Thyroid gland (tissue), 4 donors: Measurements from ENCODE around the gene COL18A1. TPM values are rescaled to one million over a fixed set of nuclear protein-coding genes. Genes with fewer than 3 reads are reported as not detected.

Experiments used
- DNase-seq, 2 donors: peaks; one replicate each; pipeline ENCODE4 v3.0.0-alpha.2; 2019
- H3K27ac ChIP-seq, 3 donors: fragments of 200-600 bp; sonication (generic); 1 replicate in 2 of 3; 2 replicates in 1 of 3; pipeline ENCODE4 v1.5.1; 2016 to 2019; ENCODE audit warnings: mild to moderate bottlenecking in 1 of 3, moderate library complexity in 1 of 3
- H3K27me3 ChIP-seq: fragments of 200-600 bp; sonication (generic); one replicate; pipeline ENCODE4 v1.5.1; 2019
- H3K36me3 ChIP-seq, 2 donors: fragments of 200-600 bp; sonication (generic); one replicate each; pipeline ENCODE4 v1.5.1; 2016 to 2019
- H3K4me1 ChIP-seq, 2 donors: fragments of 200-600 bp; sonication (generic); one replicate each; pipeline ENCODE4 v1.5.1; 2017 to 2019
- H3K4me3 ChIP-seq, 3 donors: fragments of 200-600 bp; sonication (generic); replicated peaks in 1 of 3; 1 replicate in 2 of 3; 2 replicates in 1 of 3; pipeline ENCODE4 v1.5.1; 2016; ENCODE audit warnings: mild to moderate bottlenecking in 1 of 3
- H3K9me3 ChIP-seq: fragments of 200-600 bp; sonication (generic); one replicate; pipeline ENCODE4 v1.5.1; 2017
- POLR2A ChIP-seq, 2 donors: fragments of 450-650 bp; IDR thresholded peaks; one replicate each; pipeline ENCODE4 v1.6.1; 2017; ENCODE audit warnings: antibody characterized with exemption in 2 of 2, mild to moderate bottlenecking in 2 of 2, moderate library complexity in 1 of 2
- WGBS, 2 donors: methylation state at CpG; one replicate each; pipeline ENCODE4 v1.1.5; 2017; 5-methylcytosine and 5-hydroxymethylcytosine counted together
- intact Hi-C: fragments of 100-400 bp; cut with DNase I; formaldehyde crosslinking; loops from one replicate; pipeline ENCODE4 v1.15.1; 2023
- total RNA-seq, 4 donors: library from RNA; depleted of rRNA; stranded (reverse); fragments of >200 nt; gene quantifications; one replicate each; pipeline ENCODE4 v1.2.3, GENCODE V29; 2016
- TF ChIP-seq, protein P1 (sequence below), 6 experiments: fragments of 200-600 bp in 3 of 6; fragments of 450-650 bp in 3 of 6; sonication (generic) in 3 of 6; IDR thresholded peaks; one replicate each; pipeline ENCODE4 v1.5.1; 2016 to 2019; ENCODE audit warnings: antibody characterized with exemption in 6 of 6, mild to moderate bottlenecking in 2 of 6, inconsistent platforms in 1 of 6, moderate library complexity in 1 of 6

COL18A1 gene
- total RNA-seq, 4 donors from 2014 or later: 105 to 264 (median 238) TPM

GRCh38 chr21:45393021-45393420 is 11.9 kb upstream of the COL18A1 start:
- intact Hi-C loops: no loop called here
- DNase-seq: no peak
- TF ChIP-seq, protein P1, sequence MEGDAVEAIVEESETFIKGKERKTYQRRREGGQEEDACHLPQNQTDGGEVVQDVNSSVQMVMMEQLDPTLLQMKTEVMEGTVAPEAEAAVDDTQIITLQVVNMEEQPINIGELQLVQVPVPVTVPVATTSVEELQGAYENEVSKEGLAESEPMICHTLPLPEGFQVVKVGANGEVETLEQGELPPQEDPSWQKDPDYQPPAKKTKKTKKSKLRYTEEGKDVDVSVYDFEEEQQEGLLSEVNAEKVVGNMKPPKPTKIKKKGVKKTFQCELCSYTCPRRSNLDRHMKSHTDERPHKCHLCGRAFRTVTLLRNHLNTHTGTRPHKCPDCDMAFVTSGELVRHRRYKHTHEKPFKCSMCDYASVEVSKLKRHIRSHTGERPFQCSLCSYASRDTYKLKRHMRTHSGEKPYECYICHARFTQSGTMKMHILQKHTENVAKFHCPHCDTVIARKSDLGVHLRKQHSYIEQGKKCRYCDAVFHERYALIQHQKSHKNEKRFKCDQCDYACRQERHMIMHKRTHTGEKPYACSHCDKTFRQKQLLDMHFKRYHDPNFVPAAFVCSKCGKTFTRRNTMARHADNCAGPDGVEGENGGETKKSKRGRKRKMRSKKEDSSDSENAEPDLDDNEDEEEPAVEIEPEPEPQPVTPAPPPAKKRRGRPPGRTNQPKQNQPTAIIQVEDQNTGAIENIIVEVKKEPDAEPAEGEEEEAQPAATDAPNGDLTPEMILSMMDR (IDR thresholded peaks at IDR 0.05): no peak
- no peak for TF ChIP-seq POLR2A (IDR thresholded peaks at IDR 0.05)

DNA sequence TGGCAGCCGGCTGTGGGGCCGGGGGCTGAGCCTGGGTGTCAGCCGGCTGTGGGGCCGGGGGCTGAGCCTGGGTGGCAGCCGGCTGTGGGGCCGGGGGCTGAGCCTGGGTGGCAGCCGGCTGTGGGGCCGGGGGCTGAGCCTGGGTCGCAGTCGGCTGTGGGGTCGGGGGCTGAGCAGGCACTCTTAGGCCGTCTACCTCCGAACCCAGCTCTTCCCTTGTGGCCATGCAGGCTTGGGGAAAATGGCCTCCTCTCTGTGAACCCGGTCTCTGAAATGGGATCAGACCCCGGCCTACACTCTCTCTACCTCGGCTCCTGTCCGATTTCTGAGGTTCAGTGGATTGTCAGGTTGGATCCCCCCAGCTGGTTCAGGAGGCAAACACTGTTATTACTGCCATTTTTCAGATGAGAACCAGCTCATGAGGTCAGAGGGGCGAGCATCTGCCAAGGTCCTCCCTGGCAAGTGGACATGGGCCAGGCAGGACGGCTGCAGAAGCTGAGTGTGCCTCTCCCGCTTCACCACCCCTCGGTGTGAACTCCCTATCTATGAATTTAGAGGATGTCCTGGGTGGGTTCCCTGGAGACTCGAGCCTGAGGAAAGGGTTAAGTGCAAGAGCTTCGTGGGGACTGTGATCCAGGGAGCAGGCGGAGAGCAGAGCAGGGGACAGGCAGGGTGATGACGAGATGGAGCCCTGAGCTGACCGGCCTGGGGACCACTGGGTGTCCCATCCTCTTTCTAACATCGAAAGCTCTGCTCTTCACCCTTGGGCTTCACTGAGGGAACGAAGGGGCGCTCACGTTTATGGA is 10.9 kb upstream of the COL18A1 start:
- Histone ChIP-seq H3K36me3 (no peaks in the 10 kb centered on the region), H3K4me1 (peaks cover 0 to 1% of the 10 kb centered on the region in 2 donors), H3K4me3 (no peak overlapping the region), H3K27me3 (no peaks in the 10 kb centered on the region), H3K27ac (no peak overlapping the region), H3K9me3 (no peaks in the 10 kb centered on the region)
- DNase-seq: no peak
- WGBS, 2 donors: 83 to 89% methylated on average over 21 to 22 of the region's 30 CpGs
- intact Hi-C loops: no loop called here
- TF ChIP-seq, protein P1 (IDR thresholded peaks at IDR 0.05): no peak
- TF ChIP-seq POLR2A (IDR thresholded peaks at IDR 0.05): no peak

More at GRCh38 chr21:45393021-45393420, 11.9 kb upstream of the COL18A1 start:
- WGBS, 2 donors: 90% methylated on average over 21 to 26 of the region's 26 CpGs
- Histone ChIP-seq H3K9me3 (no peaks in the 10 kb centered on the region), H3K4me3 (no peak overlapping the region), H3K27me3 (no peaks in the 10 kb centered on the region), H3K4me1 (peaks cover 0 to 12% of the 10 kb centered on the region in 2 donors), H3K27ac (no peak overlapping the region), H3K36me3 (no peaks in the 10 kb centered on the region)

DNA sequence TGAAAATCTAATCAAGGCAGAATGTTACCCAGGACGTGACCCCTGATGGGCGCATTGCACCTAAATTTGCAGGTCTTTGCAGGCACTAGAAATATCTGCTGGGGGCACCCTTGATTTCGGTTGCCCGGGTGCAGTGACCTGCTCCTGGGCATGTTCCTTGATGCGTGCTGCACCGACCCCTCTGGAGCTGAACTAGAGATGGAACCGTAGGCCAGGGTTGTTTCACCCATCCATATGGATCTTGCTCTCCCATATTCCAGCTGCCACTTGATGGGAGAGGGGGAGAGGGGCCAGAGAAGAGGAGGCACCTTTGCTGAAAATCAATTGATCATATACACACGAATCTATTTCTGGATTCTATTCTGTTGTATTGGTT is 8.4 kb upstream of the COL18A1 start:
- TF ChIP-seq POLR2A (IDR thresholded peaks at IDR 0.05): no peak
- TF ChIP-seq, protein P1 (IDR thresholded peaks at IDR 0.05): no peak
- no peak for DNase-seq
- H3K36me3 ChIP-seq: no peaks in the 10 kb centered on the region
- H3K4me1 ChIP-seq: no peaks in the 10 kb centered on the region
- 87 to 88% methylated on average over 8 of the region's 8 CpGs for WGBS, 2 donors
- H3K27me3 ChIP-seq: no peaks in the 10 kb centered on the region
- intact Hi-C loops: no loop called here
- H3K27ac ChIP-seq: no peak overlapping the region
- no peak overlapping the region for H3K4me3 ChIP-seq
- no peaks in the 10 kb centered on the region for H3K9me3 ChIP-seq

- 90 to 93% methylated on average over 2 of the region's 2 CpGs for WGBS, 2 donors
- intact Hi-C loops: no loop called here
- no peak for DNase-seq
- H3K36me3 ChIP-seq: no peaks in the 10 kb centered on the region
- H3K27ac ChIP-seq: no peak overlapping the region
- no peaks in the 10 kb centered on the region for H3K4me1 ChIP-seq
- H3K9me3 ChIP-seq: no peaks in the 10 kb centered on the region
- no peak overlapping the region for H3K4me3 ChIP-seq
- H3K27me3 ChIP-seq: no peaks in the 10 kb centered on the region
- no peak for TF ChIP-seq POLR2A (IDR thresholded peaks at IDR 0.05)
- TF ChIP-seq, protein P1 (IDR thresholded peaks at IDR 0.05): no peak
Observed at GRCh38 chr21:45397381-45397780, 7.6 kb upstream of the COL18A1 start.

- TF ChIP-seq, protein P1 (IDR thresholded peaks at IDR 0.05): no peak
- TF ChIP-seq POLR2A (IDR thresholded peaks at IDR 0.05): no peak
- no peaks in the 10 kb centered on the region for H3K27me3 ChIP-seq
- no peak for DNase-seq
- peaks cover 8 to 11% of the 10 kb centered on the region in 2 donors for H3K4me1 ChIP-seq
- H3K4me3 ChIP-seq: no peak overlapping the region
- H3K36me3 ChIP-seq: no peaks in the 10 kb centered on the region
- 90 to 92% methylated on average over 7 of the region's 7 CpGs for WGBS, 2 donors
- H3K9me3 ChIP-seq: no peaks in the 10 kb centered on the region
- intact Hi-C loops: no loop called here
- no peak overlapping the region for H3K27ac ChIP-seq
Observed at GRCh38 chr21:45401054-45401518, 3.9 kb upstream of the COL18A1 start.
